OCI-LY7 (cell line): ENCODE data around the gene CNGA2. TPM values are rescaled to one million over a fixed set of nuclear protein-coding genes. Genes with fewer than 3 reads are reported as not detected.

ENCODE experiments used
- BruUV-seq: library from RNA; stranded (reverse); fragments of 400-500 nt; replicated peaks from 2 replicates; lab custom pipeline; 2021; lab: Mats Ljungman, UMichigan
- CTCF ChIA-PET: fragments of 300-600 bp; sonication (Branson Sonifier 250); formaldehyde crosslinking; loops from one replicate; lab custom pipeline; 2022; ENCODE audit warnings: antibody characterized with exemption; ENCODE audit not compliant: unreplicated experiment; lab: Charles Lee
- POLR2A ChIA-PET: fragments of 300-600 bp; sonication (Branson Sonifier 250); formaldehyde crosslinking; loops from one replicate; lab custom pipeline; 2022; ENCODE audit warnings: antibody characterized with exemption; lab: Charles Lee
- DNase-seq: peaks from one replicate; pipeline ENCODE4 v3.0.0-alpha.2; 2015; ENCODE audit warnings: low spot score
- H2AFZ ChIP-seq: fragments of 200-600 bp; sonication (generic), shearing (Covaris generic); 2 replicates; pipeline ENCODE4 v1.6.1; 2014; ENCODE audit warnings: mild to moderate bottlenecking, antibody characterized with exemption, low read length, moderate library complexity
- H3K27ac ChIP-seq: fragments of 200-600 bp; sonication (generic); 2 replicates; pipeline ENCODE4 v1.5.1; 2014; ENCODE audit warnings: mixed run types, low read depth, mild to moderate bottlenecking, moderate library complexity, low read length, inconsistent platforms; ENCODE audit not compliant: poor library complexity, severe bottlenecking
- H3K36me3 ChIP-seq: fragments of 200-600 bp; sonication (generic); 2 replicates; pipeline ENCODE4 v1.6.1; 2014; ENCODE audit warnings: mild to moderate bottlenecking, antibody characterized with exemption, low read length, moderate library complexity, mixed read lengths; ENCODE audit not compliant: insufficient read depth
- H3K4me1 ChIP-seq: fragments of 200-600 bp; sonication (generic); 2 replicates; pipeline ENCODE4 v1.5.1; 2014; ENCODE audit warnings: mild to moderate bottlenecking, low read length; ENCODE audit not compliant: insufficient read depth, poor library complexity, severe bottlenecking
- H3K4me2 ChIP-seq: fragments of 200-600 bp; sonication (generic); 2 replicates; pipeline ENCODE4 v1.6.1; 2014; ENCODE audit warnings: mild to moderate bottlenecking, low read length
- H3K4me3 ChIP-seq: fragments of 200-600 bp; sonication (generic); 2 replicates; pipeline ENCODE4 v1.5.1; 2014; ENCODE audit warnings: mild to moderate bottlenecking, low read depth, low read length; ENCODE audit not compliant: poor library complexity, severe bottlenecking
- H3K79me2 ChIP-seq: fragments of 200-600 bp; sonication (generic); 2 replicates; pipeline ENCODE4 v1.6.1; 2016; ENCODE audit warnings: low read depth, mild to moderate bottlenecking, low read length, moderate library complexity, mixed read lengths; ENCODE audit not compliant: insufficient read depth
- H3K9me2 ChIP-seq: fragments of 200-600 bp; sonication (generic); 2 replicates; pipeline ENCODE4 v1.6.1; 2016; ENCODE audit warnings: mild to moderate bottlenecking, low read length, mixed read lengths; ENCODE audit not compliant: insufficient read depth
- H3K9me3 ChIP-seq: fragments of 200-600 bp; sonication (generic); 2 replicates; pipeline ENCODE4 v1.6.1; 2014; ENCODE audit warnings: mild to moderate bottlenecking, mixed run types, low read length, mixed read lengths
- H4K20me1 ChIP-seq: fragments of 200-600 bp; sonication (generic); 2 replicates; pipeline ENCODE4 v1.6.1; 2014; ENCODE audit warnings: mild to moderate bottlenecking, antibody characterized with exemption, low read length, moderate library complexity, mixed read lengths; ENCODE audit not compliant: insufficient read depth
- CTCF ChIP-seq: fragments of 200-600 bp; sonication (generic); conservative IDR thresholded peaks from 2 replicates; pipeline ENCODE4 v1.5.1; 2014; ENCODE audit warnings: mild to moderate bottlenecking, antibody characterized with exemption, low read length, moderate library complexity, mixed read lengths
- EZH2phosphoT487 ChIP-seq: fragments of 200-600 bp; sonication (generic); IDR thresholded peaks from 2 replicates; pipeline ENCODE4 v1.6.1; 2018; ENCODE audit warnings: low read depth, borderline replicate concordance, mild to moderate bottlenecking, mixed run types, antibody characterized with exemption, low read length, moderate library complexity, mixed read lengths
- intact Hi-C: fragments of 100-400 bp; cut with micrococcal nuclease; formaldehyde crosslinking; loops from one replicate; pipeline ENCODE4 v1.10.0; 2022; ENCODE audit not compliant: unreplicated experiment
- total RNA-seq, 2 experiments: library from RNA; depleted of rRNA in 1 of 2; stranded (reverse); fragments of >200 nt in 1 of 2; shearing (Covaris generic) in 1 of 2; gene quantifications; 2 replicates each; pipeline ENCODE4 v1.2.3, GENCODE V29; 2014 to 2022

CNGA2 gene
- total RNA-seq, 2 experiments from 2014 or later = not detected

- Histone ChIP-seq H4K20me1 (no peaks in the 10 kb centered on the region), H3K4me2 (no peak overlapping the region), H3K36me3 (no peaks in the 10 kb centered on the region), H3K4me3 (no peak overlapping the region), H3K4me1 (no peaks in the 10 kb centered on the region), H3K27ac (no peak overlapping the region), H3K9me2 (no peaks in the 10 kb centered on the region), H3K79me2 (no peaks in the 10 kb centered on the region), H3K9me3 (no peaks in the 10 kb centered on the region), H2AFZ (no peak overlapping the region)
- TF ChIP-seq EZH2phosphoT487 (no peak), CTCF (no peak)
- BruUV-seq = no TSS peak
- ChIA-PET CTCF (no interaction called here), POLR2A (no interaction called here)
- DNase-seq = no peak
- intact Hi-C loops = loop anchor here (5.0 kb wide), 1 partner anchor 882 kb away; no protein-coding TSS in a partner anchor
Observed at GRCh38 chrX:151750511-151750910, 16.0 kb downstream of the CNGA2 start.

DNA sequence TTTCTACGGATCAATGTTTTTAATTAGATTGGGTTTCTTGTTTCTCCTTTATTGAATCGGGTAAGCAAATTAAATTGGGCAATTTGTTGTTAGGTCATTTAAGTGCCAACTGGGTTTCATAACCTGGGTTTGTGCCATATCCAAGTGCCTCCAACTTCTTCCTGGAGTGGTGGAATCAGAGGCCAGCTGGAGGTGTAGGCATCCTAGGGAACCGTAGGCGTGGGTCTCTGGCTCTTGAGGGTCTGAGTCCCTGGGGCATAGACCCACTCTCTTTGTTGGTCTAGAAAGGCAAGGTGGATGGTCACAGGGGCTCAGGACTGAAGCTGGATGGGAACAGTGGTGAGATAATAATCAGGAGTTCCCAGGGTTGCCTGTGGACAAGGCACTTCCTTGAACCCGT lies 18.3 kb downstream of the CNGA2 start:
- H3K9me3 ChIP-seq = no peaks in the 10 kb centered on the region
- no peak overlapping the region for H2AFZ ChIP-seq
- H3K36me3 ChIP-seq = no peaks in the 10 kb centered on the region
- no peaks in the 10 kb centered on the region for H3K9me2 ChIP-seq
- no peak for DNase-seq
- ChIA-PET CTCF (no interaction called here), POLR2A (no interaction called here)
- intact Hi-C loops = loop anchor here (5.0 kb wide), 1 partner anchor 879 kb away; no protein-coding TSS in a partner anchor
- no peak overlapping the region for H3K4me2 ChIP-seq
- BruUV-seq = no TSS peak
- H3K4me1 ChIP-seq = no peaks in the 10 kb centered on the region
- H3K27ac ChIP-seq = no peak overlapping the region
- no peaks in the 10 kb centered on the region for H3K79me2 ChIP-seq
- no peak overlapping the region for H3K4me3 ChIP-seq
- H4K20me1 ChIP-seq = no peaks in the 10 kb centered on the region
- TF ChIP-seq EZH2phosphoT487 = no peak
- TF ChIP-seq CTCF = no peak

- H3K79me2 ChIP-seq = no peaks in the 10 kb centered on the region
- no peaks in the 10 kb centered on the region for H3K4me1 ChIP-seq
- no peak overlapping the region for H2AFZ ChIP-seq
- H4K20me1 ChIP-seq = no peaks in the 10 kb centered on the region
- no peaks in the 10 kb centered on the region for H3K36me3 ChIP-seq
- no peak for DNase-seq
- H3K9me2 ChIP-seq = no peaks in the 10 kb centered on the region
- BruUV-seq = no TSS peak
- no peak overlapping the region for H3K4me3 ChIP-seq
- TF ChIP-seq CTCF (no peak; the same call in 1 of the 2 replicates), EZH2phosphoT487 (no peak)
- no peaks in the 10 kb centered on the region for H3K9me3 ChIP-seq
- H3K27ac ChIP-seq = no peak overlapping the region
- intact Hi-C loops = loop anchor here (5.0 kb wide), 1 partner anchor 879 kb away; no protein-coding TSS in a partner anchor
- H3K4me2 ChIP-seq = no peak overlapping the region
- CTCF ChIA-PET = no interaction called here
- POLR2A ChIA-PET = no interaction called here
Observed at GRCh38 chrX:151753313-151754046, 18.9 kb downstream of the CNGA2 start.
